GM12878 (cell line): ENCODE results near the gene SETD1A. TPM values are rescaled to one million over a fixed set of nuclear protein-coding genes. Genes with fewer than 3 reads are reported as not detected.

ENCODE experiments used
- ATAC-seq: fragments of 200-7000 bp; cut with Tn5 transposase; 3 replicates; pipeline ENCODE4 v1.9.1; 2020; ENCODE audit warnings: mild to moderate bottlenecking, moderate library complexity
- BruUV-seq: library from RNA; stranded (reverse); fragments of 400-500 nt; replicated peaks from 2 replicates; lab custom pipeline; 2021; lab: Mats Ljungman, UMichigan
- CTCF ChIA-PET: fragments of 300-600 bp; sonication (Branson Sonifier 250); formaldehyde crosslinking; extraction: SDS; loops from one replicate; lab custom pipeline; 2021; ENCODE audit warnings: inconsistent platforms; lab: Yijun Ruan, JAX
- POLR2A ChIA-PET: fragments of 350-600 bp; formaldehyde crosslinking; extraction: SDS; loops from one replicate; lab custom pipeline; 2021; ENCODE audit warnings: inconsistent platforms; lab: Charles Lee
- RAD21 ChIA-PET: fragments of 300-600 bp; sonication (Branson Sonifier 250); formaldehyde crosslinking; loops from one replicate; lab custom pipeline; 2023; ENCODE audit warnings: antibody characterized with exemption; ENCODE audit not compliant: unreplicated experiment; lab: Charles Lee
- SMC1A ChIA-PET: fragments of 300-600 bp; sonication (Branson Sonifier 250); formaldehyde crosslinking; loops from one replicate; lab custom pipeline; 2023; ENCODE audit not compliant: unreplicated experiment, uncharacterized antibody; lab: Charles Lee
- DNase-seq: peaks from one replicate; pipeline ENCODE4 v3.0.0-alpha.2; 2011; ENCODE audit warnings: low read depth, low spot score
- FAIRE-seq: peaks from 3 replicates; lab custom pipeline; 2011; peaks lifted over from hg19 to GRCh38; lab: Jason Lieb, UNC
- H2AFZ ChIP-seq: 2 replicates; pipeline ENCODE4 v1.6.0; 2011; ENCODE audit warnings: low read depth, low read length, control low read depth; ENCODE audit not compliant: control insufficient read depth
- H3K27ac ChIP-seq: 2 replicates; pipeline ENCODE4 v1.5.1; 2011; ENCODE audit warnings: control low read depth; ENCODE audit not compliant: control insufficient read depth, insufficient read depth
- H3K27me3 ChIP-seq, 2 experiments: replicated peaks in 1 of 2; 2 replicates each; pipeline versions ENCODE4 v1.6.0 to v1.6.1; 2011; ENCODE audit warnings: low read length in 1 of 2; ENCODE audit not compliant: control insufficient read depth in 2 of 2, insufficient read depth in 2 of 2
- H3K36me3 ChIP-seq, 2 experiments: 2 replicates each; pipeline ENCODE4 v1.5.1; 2011; ENCODE audit warnings: low read length in 1 of 2; ENCODE audit not compliant: control insufficient read depth in 2 of 2, insufficient read depth in 2 of 2
- H3K4me1 ChIP-seq: 2 replicates; pipeline ENCODE4 v1.6.1; 2011; ENCODE audit warnings: mild to moderate bottlenecking, low read length, moderate library complexity, mixed read lengths; ENCODE audit not compliant: control insufficient read depth, insufficient read depth
- H3K4me2 ChIP-seq: 2 replicates; pipeline ENCODE4 v1.6.0; 2011; ENCODE audit warnings: control low read depth; ENCODE audit not compliant: control insufficient read depth, insufficient read depth
- H3K4me3 ChIP-seq: fragments of 200-600 bp; sonication (generic); 2 replicates; pipeline ENCODE4 v1.5.1; 2016
- H3K79me2 ChIP-seq: 2 replicates; pipeline ENCODE4 v1.6.0; 2011; ENCODE audit warnings: low read length; ENCODE audit not compliant: control insufficient read depth, insufficient read depth
- H3K9ac ChIP-seq: 2 replicates; pipeline ENCODE4 v1.8.0; 2011; ENCODE audit warnings: low read length, control low read depth, mixed read lengths; ENCODE audit not compliant: control insufficient read depth, insufficient read depth
- H3K9me3 ChIP-seq: replicated peaks from 3 replicates; pipeline ENCODE4 v1.5.1; 2011; ENCODE audit warnings: mild to moderate bottlenecking, low read length; ENCODE audit not compliant: control insufficient read depth, insufficient read depth
- H4K20me1 ChIP-seq: 2 replicates; pipeline ENCODE4 v1.6.0; 2011; ENCODE audit not compliant: control insufficient read depth, insufficient read depth
- BMI1 ChIP-seq: fragments of 450-650 bp; IDR thresholded peaks from 2 replicates; pipeline ENCODE4 v1.6.1; 2016; ENCODE audit warnings: mild to moderate bottlenecking, moderate library complexity, borderline replicate concordance
- CREM ChIP-seq: IDR thresholded peaks from 2 replicates; pipeline ENCODE4 v1.6.1; 2014; ENCODE audit warnings: antibody characterized with exemption, low read depth
- PAX5 ChIP-seq: IDR thresholded peaks from 2 replicates; pipeline ENCODE4 v1.6.1; 2011; ENCODE audit warnings: low read depth, low read length, borderline replicate concordance
- WGBS: methylation state at CpG from one replicate; pipeline ENCODE4 v1.1.6; 2016; ENCODE audit warnings: low lambda C conversion rate; ENCODE audit not compliant: insufficient replicate concordance, insufficient coverage; ENCODE audit errors: missing lambda C conversion rate; 5-methylcytosine and 5-hydroxymethylcytosine counted together
- in situ Hi-C: fragments of 300-500 bp; cut with MboI; formaldehyde crosslinking; loops from 9 replicates; pipeline ENCODE4 v1.14.3; 2018; ENCODE audit warnings: mixed read lengths
- intact Hi-C: fragments of 100-400 bp; cut with micrococcal nuclease; formaldehyde crosslinking; loops from one replicate; pipeline ENCODE4 v1.14.2; 2022; ENCODE audit not compliant: unreplicated experiment
- polyA plus RNA-seq, 11 experiments: library from polyadenylated mRNA; depleted of rRNA in 4 of 11; unstranded in 6 of 11; stranded (reverse) in 5 of 11; fragments of >200 nt; fragmentation: Nextera tagmentation in 4 of 11; fragmentation: Illumina TruSeq in 1 of 11; extraction: Ambion mirVana in 4 of 11; extraction: Trizol in 1 of 11; gene quantifications; 1 replicate in 1 of 11; 2 replicates in 10 of 11; pipeline versions ENCODE4 v1.2.1 to v1.2.3, GENCODE V29; 2011 to 2016; ENCODE audit warnings: inconsistent platforms in 2 of 11, missing spikeins in 2 of 11, low read depth in 1 of 11
- total RNA-seq, 4 experiments: library from RNA; depleted of rRNA in 3 of 4; stranded (reverse); fragments of >200 nt in 3 of 4; fragmentation: Illumina TruSeq in 1 of 4; extraction: Trizol in 1 of 4; gene quantifications; 2 replicates each; pipeline versions ENCODE4 v1.2.1 to v1.2.3, GENCODE V29; 2013 to 2021
- TF ChIP-seq, protein P1 (sequence below): fragments of 450-650 bp; IDR thresholded peaks from 2 replicates; pipeline ENCODE4 v1.6.1; 2018; ENCODE audit warnings: mild to moderate bottlenecking, low read depth, moderate library complexity; ENCODE audit not compliant: partially characterized antibody
- TF ChIP-seq, protein P2 (sequence below): IDR thresholded peaks from 2 replicates; pipeline ENCODE4 v1.6.1; 2011; ENCODE audit warnings: low read depth, mild to moderate bottlenecking, low read length, moderate library complexity, borderline replicate concordance; ENCODE audit errors: extremely low read depth

The SETD1A gene
- total and polyA plus RNA-seq, 10 of the 15 experiments (the other 5 are each of a cell fraction or from before 2014, with no cell fraction given), result 0.02 to 25.9 (median 4.9) TPM

DNA sequence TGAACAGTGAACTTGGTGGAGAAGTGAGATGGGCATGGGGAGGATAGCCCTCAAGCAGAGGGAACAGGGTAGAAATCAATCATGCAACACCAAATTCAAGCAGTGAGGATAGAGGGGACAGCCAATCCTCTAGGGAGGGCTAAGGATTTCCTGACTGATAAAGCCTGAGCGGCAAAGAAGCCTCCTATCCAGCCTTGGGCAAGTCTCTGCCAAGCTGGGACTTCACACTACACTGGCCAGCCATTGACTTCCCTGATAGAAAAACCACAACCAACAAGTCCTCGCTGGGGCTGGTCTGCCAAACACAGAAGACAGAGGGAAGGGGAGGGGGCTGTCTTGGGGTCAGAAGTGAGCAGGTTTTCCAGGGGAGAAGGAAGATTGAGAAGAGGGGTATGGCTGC is 36.7 kb upstream of the SETD1A start:
- H3K36me3 ChIP-seq, result no peaks in the 10 kb centered on the region
- no peaks in the 10 kb centered on the region for H3K9me3 ChIP-seq
- ATAC-seq (no peak), FAIRE-seq (peak; percentile 65), DNase-seq (no peak)
- no peak overlapping the region for H3K9ac ChIP-seq
- H3K27ac ChIP-seq, result no peak overlapping the region
- no peaks in the 10 kb centered on the region for H3K27me3 ChIP-seq
- in situ Hi-C loops, result loop anchor here (5.0 kb wide), 1 partner anchor 79 kb away; no protein-coding TSS in a partner anchor
- WGBS, result 41% methylated on average over 2 of the region's 2 CpGs
- H3K4me2 ChIP-seq, result no peak overlapping the region; the same call in 1 of the 2 replicates
- intact Hi-C loops, result loop anchor here (1.0 to 10.0 kb wide), 4 partner anchors 77 to 266 kb away; partner anchors contain the start of genes CFAP119, FBRS, PRR14 and RNF40
- ChIA-PET CTCF (interaction anchor here (0.9 to 2.1 kb wide), 3 partner anchors 20 to 75 kb away, joined by 4 to 25 read pairs (median 4); no protein-coding TSS in a partner anchor), POLR2A (no interaction called here), RAD21 (no interaction called here), SMC1A (interaction anchor here (2.9 kb wide), 1 partner anchor 76 kb away, joined by 24 read pairs; no protein-coding TSS in a partner anchor)
- peaks cover 4% of the 10 kb centered on the region; the same call in 1 of the 2 replicates for H3K4me1 ChIP-seq
- H3K4me3 ChIP-seq, result no peak overlapping the region
- TF ChIP-seq, protein P1, sequence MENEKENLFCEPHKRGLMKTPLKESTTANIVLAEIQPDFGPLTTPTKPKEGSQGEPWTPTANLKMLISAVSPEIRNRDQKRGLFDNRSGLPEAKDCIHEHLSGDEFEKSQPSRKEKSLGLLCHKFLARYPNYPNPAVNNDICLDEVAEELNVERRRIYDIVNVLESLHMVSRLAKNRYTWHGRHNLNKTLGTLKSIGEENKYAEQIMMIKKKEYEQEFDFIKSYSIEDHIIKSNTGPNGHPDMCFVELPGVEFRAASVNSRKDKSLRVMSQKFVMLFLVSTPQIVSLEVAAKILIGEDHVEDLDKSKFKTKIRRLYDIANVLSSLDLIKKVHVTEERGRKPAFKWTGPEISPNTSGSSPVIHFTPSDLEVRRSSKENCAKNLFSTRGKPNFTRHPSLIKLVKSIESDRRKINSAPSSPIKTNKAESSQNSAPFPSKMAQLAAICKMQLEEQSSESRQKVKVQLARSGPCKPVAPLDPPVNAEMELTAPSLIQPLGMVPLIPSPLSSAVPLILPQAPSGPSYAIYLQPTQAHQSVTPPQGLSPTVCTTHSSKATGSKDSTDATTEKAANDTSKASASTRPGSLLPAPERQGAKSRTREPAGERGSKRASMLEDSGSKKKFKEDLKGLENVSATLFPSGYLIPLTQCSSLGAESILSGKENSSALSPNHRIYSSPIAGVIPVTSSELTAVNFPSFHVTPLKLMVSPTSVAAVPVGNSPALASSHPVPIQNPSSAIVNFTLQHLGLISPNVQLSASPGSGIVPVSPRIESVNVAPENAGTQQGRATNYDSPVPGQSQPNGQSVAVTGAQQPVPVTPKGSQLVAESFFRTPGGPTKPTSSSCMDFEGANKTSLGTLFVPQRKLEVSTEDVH, result no peak
- TF ChIP-seq PAX5 (no peak), BMI1 (no peak), CREM (no peak)
- TF ChIP-seq, protein P2, sequence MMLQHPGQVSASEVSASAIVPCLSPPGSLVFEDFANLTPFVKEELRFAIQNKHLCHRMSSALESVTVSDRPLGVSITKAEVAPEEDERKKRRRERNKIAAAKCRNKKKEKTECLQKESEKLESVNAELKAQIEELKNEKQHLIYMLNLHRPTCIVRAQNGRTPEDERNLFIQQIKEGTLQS, result no peak
- peaks cover 5% of the 10 kb centered on the region for H3K79me2 ChIP-seq
- H2AFZ ChIP-seq, result no peak overlapping the region
- BruUV-seq, result no TSS peak
- H4K20me1 ChIP-seq, result no peaks in the 10 kb centered on the region
